ENCODE data around the gene SUSD1. TPM values are rescaled to one million over a fixed set of nuclear protein-coding genes. Genes with fewer than 3 reads are reported as not detected.

Gene SUSD1
- total RNA-seq, 1 donor from 2014 or later, result 13.0 TPM

DNA sequence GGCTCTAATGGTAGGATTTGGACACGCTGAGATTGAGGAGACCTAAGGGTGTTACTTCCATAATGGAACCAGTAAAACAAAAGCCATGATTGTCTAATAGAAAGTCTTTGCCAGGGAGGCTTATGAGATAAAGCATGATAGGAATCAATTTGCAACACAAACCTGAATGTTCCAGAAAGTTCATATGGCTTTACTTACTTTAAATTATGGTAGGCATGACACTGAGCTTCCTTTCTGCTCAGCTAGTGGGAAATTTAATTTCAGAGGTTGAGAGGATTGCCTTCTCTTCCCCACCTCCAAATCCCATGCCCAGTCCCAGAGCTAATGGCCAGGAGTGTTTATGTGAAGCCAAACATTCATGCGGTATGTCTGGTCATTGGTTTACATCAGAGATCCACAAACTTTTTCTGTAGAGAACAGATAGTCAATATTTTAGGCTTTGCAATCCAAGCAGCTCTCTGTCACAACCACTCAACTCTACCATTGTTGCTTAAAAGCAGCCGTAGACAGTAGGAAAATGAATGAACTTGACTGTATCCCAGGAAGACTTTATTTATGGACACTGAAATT, 164.0 kb downstream of the SUSD1 start:
- Histone ChIP-seq H3K9me3 (no peaks in the 10 kb centered on the region), H3K27ac (peak overlapping the region in 1 of 2 donors; percentile 89), H3K4me1 (peaks cover 2 to 16% of the 10 kb centered on the region in 2 donors), H3K36me3 (no peaks in the 10 kb centered on the region), H3K4me3 (no peak overlapping the region), H3K27me3 (no peaks in the 10 kb centered on the region)
- intact Hi-C loops (cut with DNase I), result loop anchor here (5.0 to 10.0 kb wide), 2 partner anchors 51 to 164 kb away; partner anchors contain the start of gene SUSD1
- no peak for DNase-seq (ENCODE audit: low spot score in 2 of 2)
- TF ChIP-seq, protein P1, sequence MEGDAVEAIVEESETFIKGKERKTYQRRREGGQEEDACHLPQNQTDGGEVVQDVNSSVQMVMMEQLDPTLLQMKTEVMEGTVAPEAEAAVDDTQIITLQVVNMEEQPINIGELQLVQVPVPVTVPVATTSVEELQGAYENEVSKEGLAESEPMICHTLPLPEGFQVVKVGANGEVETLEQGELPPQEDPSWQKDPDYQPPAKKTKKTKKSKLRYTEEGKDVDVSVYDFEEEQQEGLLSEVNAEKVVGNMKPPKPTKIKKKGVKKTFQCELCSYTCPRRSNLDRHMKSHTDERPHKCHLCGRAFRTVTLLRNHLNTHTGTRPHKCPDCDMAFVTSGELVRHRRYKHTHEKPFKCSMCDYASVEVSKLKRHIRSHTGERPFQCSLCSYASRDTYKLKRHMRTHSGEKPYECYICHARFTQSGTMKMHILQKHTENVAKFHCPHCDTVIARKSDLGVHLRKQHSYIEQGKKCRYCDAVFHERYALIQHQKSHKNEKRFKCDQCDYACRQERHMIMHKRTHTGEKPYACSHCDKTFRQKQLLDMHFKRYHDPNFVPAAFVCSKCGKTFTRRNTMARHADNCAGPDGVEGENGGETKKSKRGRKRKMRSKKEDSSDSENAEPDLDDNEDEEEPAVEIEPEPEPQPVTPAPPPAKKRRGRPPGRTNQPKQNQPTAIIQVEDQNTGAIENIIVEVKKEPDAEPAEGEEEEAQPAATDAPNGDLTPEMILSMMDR (IDR thresholded peaks at IDR 0.05), result no peak

DNA sequence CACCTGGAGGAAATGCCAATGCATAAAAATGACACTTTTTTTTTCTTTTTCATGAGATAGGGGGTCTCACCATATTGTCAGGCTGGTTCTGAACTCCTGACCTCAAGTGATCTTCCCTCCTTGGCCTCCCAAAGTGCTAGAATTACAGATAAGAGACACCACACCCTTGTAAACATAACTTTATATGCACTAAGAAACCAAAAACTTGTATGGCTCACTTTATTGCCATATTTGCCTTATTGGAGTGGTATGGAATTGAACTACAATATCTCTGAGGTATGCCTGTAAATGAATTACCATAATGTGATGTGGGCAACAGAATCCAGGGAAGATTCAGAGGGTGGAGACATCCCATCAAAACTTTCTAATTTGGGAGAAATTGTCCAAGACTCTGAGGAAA, 164.6 kb downstream of the SUSD1 start:
- Histone ChIP-seq H3K27ac (no peak overlapping the region), H3K4me1 (peaks cover 2 to 16% of the 10 kb centered on the region in 2 donors)

DNA sequence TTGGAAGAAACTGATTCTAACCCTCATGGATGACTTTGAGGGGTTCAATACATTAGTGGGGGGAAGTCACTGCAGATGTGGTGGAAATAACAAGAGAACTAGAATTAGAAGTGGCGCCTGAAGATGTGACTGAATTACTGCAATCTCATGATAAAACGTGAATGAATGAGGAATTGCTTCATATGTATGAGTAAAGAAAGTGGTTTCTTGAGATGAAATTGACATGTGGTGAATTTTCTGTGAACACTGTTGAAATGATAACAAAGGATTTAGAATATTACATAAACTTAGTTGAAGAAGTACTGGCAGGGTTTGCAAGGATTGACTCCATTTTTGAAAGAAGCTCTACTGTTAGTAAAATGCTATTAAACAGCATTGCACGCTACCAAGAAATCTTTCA, 165.4 kb downstream of the SUSD1 start:
- no peak for DNase-seq (ENCODE audit: low spot score in 2 of 2)
- H3K36me3 ChIP-seq, result no peaks in the 10 kb centered on the region

More for the DNA sequence above, 164.6 kb downstream of the SUSD1 start:
- TF ChIP-seq, protein P1 (IDR thresholded peaks at IDR 0.05), result no peak
- intact Hi-C loops (cut with DNase I), result loop anchor here (5.0 to 10.0 kb wide), 2 partner anchors 52 to 164 kb away; partner anchors contain the start of gene SUSD1
- no peaks in the 10 kb centered on the region for H3K9me3 ChIP-seq
- H3K27me3 ChIP-seq, result no peaks in the 10 kb centered on the region
- no peak overlapping the region for H3K4me3 ChIP-seq
- no peak for DNase-seq (ENCODE audit: low spot score in 2 of 2)
- H3K36me3 ChIP-seq, result no peaks in the 10 kb centered on the region

DNA sequence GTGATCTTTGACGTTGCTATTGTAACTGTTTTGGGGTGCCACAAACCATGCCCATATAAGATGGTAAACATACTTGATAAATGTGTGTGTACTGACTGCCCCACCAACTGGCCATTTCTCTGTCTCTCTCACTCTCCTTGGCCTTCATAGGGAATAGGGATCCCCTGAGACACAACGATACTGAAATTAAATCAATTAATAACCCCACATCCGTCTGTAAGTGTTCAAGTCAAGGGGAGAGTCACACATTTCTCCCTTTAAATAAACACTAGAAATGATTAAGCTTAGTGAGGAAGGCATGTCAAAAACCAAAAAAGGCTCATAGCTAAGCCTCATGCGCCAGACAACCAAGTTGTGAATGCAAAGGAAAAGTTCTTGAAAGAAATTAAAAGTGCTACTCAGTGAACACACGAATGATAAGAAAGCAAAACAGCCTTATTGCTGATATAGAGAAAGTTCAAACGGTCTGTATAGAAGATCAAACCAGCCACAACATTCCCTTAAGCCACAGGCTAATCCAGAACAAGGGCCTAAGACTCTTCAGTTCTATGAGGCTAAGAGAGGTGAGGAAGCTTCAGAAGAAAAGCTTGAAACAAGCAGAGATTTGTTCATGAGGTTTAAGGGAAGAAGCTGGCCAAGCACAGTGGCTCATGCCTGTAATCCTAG, 167.4 kb downstream of the SUSD1 start:
- H3K27ac ChIP-seq, result no peak overlapping the region
- no peaks in the 10 kb centered on the region for H3K27me3 ChIP-seq
- no peaks in the 10 kb centered on the region for H3K9me3 ChIP-seq
- H3K4me3 ChIP-seq, result no peak overlapping the region
- intact Hi-C loops (cut with DNase I), result no loop called here
- TF ChIP-seq, protein P1 (IDR thresholded peaks at IDR 0.05), result no peak
- peaks cover 0 to 11% of the 10 kb centered on the region in 2 donors for H3K4me1 ChIP-seq
- H3K36me3 ChIP-seq, result no peaks in the 10 kb centered on the region
- DNase-seq (ENCODE audit: low spot score in 2 of 2), result no peak

More for the DNA sequence above, 165.4 kb downstream of the SUSD1 start:
- H3K27ac ChIP-seq, result no peak overlapping the region
- H3K4me3 ChIP-seq, result no peak overlapping the region
- H3K4me1 ChIP-seq, result peaks cover 2 to 16% of the 10 kb centered on the region in 2 donors
- H3K9me3 ChIP-seq, result no peaks in the 10 kb centered on the region
- intact Hi-C loops (cut with DNase I), result loop anchor here (5.0 to 10.0 kb wide), 2 partner anchors 53 to 165 kb away; partner anchors contain the start of gene SUSD1
- TF ChIP-seq, protein P1 (IDR thresholded peaks at IDR 0.05), result no peak
- no peaks in the 10 kb centered on the region for H3K27me3 ChIP-seq

DNA sequence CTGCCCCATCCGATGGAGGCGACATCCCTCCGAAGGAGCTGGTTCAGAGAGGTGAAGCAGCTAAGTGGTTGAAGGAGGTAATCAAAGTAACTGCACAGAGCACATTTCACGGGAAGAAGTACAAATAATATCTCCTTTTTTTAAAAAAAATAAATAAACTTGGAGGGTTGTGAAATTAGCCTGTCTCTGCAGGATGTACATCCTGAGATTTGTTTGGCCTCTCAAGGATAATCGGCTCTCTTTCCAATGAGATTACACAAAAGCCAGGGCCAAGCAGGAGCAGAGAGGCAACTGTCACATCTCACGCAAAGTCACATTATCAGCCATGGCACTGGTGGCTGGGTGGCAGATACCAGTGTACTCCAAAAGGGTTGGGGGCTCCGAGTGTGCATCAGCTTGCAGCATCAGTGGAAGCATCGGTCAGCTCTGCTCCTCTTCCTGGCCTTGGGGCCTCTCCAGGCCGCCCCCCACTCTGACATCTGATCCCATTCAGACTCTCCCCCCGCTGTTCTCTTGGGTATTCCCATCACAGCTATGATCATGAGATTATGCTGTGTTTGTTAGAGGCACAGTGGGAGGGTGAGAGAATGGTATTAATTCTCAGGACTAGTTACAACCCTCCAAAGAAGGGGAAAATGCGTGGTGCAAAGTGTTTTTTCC, 168.6 kb downstream of the SUSD1 start:
- no peaks in the 10 kb centered on the region for H3K9me3 ChIP-seq
- H3K27ac ChIP-seq, result no peak overlapping the region
- no peaks in the 10 kb centered on the region for H3K27me3 ChIP-seq
- H3K36me3 ChIP-seq, result no peaks in the 10 kb centered on the region
- no peak overlapping the region for H3K4me3 ChIP-seq
- DNase-seq (ENCODE audit: low spot score in 2 of 2), result no peak
- peaks cover 0 to 1% of the 10 kb centered on the region in 2 donors for H3K4me1 ChIP-seq
- TF ChIP-seq, protein P1 (IDR thresholded peaks at IDR 0.05), result no peak
- intact Hi-C loops (cut with DNase I), result no loop called here

Data from ascending aorta (tissue), 2 donors.